HG03457 (cell line): ENCODE data around the gene KCNH3.
"Not testable (repeated sequence)": the region's sequence is repeated elsewhere in the genome, so short reads cannot be mapped to it uniquely, and the experiment has no call there.

Source experiments
- ATAC-seq: cut with Tn5 transposase; IDR thresholded peaks from one replicate; pipeline ENCODE4 v1.9.1; 2021; ENCODE audit warnings: moderate number of reproducible peaks; ENCODE audit not compliant: unreplicated experiment

Gene KCNH3, protein sequence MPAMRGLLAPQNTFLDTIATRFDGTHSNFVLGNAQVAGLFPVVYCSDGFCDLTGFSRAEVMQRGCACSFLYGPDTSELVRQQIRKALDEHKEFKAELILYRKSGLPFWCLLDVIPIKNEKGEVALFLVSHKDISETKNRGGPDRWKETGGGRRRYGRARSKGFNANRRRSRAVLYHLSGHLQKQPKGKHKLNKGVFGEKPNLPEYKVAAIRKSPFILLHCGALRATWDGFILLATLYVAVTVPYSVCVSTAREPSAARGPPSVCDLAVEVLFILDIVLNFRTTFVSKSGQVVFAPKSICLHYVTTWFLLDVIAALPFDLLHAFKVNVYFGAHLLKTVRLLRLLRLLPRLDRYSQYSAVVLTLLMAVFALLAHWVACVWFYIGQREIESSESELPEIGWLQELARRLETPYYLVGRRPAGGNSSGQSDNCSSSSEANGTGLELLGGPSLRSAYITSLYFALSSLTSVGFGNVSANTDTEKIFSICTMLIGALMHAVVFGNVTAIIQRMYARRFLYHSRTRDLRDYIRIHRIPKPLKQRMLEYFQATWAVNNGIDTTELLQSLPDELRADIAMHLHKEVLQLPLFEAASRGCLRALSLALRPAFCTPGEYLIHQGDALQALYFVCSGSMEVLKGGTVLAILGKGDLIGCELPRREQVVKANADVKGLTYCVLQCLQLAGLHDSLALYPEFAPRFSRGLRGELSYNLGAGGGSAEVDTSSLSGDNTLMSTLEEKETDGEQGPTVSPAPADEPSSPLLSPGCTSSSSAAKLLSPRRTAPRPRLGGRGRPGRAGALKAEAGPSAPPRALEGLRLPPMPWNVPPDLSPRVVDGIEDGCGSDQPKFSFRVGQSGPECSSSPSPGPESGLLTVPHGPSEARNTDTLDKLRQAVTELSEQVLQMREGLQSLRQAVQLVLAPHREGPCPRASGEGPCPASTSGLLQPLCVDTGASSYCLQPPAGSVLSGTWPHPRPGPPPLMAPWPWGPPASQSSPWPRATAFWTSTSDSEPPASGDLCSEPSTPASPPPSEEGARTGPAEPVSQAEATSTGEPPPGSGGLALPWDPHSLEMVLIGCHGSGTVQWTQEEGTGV

DNA sequence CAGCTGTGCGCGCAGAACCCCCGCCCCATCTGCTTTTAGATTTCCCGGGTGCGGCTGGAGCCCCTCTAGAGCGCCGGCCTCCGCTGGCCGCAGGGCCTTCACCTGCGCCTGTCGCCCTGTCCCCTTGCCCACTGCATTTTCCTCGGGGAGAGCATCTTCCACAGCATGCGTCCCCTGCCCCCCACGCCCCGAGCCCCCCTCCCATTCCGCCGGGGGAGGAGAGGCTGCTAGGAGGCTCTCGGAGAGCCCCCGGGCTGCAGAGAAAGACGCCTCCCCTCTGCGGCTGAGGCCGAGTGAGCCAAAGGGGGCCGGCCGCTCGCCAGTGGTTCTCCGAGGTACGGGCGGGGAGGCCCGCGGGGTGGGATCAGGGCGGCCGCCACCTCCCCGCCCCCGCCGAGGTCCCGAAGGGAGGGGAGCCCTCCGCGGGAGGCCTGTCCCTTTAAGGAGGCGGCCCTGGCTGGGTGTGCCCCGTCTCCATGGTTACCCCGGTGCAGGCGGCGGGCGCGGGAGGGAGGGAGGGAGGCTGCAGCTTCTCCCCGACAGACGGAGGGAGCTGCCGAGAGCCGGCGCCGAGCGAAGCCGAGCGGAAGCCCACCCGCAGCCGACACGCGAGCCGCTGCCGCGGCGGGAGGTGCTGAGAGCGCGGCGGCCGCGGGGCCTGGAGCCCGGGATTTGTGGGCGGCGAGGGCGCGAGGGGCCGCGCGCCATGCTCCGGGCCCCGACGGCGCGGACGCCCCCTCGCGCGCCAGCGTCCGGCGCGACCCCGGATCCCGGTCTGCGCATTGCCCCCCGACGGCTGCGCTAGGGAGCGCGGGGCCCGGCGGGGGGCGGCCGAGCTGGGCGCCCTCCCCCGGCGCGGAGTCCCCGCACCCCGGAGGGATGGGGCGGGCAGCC, at the start of gene KCNH3:
TSS of gene KCNH3 (plus strand) at position 521 of the 894 bp plus-strand sequence. CDS start 387 bp downstream, outside the sequence.
- no peak for ATAC-seq

DNA sequence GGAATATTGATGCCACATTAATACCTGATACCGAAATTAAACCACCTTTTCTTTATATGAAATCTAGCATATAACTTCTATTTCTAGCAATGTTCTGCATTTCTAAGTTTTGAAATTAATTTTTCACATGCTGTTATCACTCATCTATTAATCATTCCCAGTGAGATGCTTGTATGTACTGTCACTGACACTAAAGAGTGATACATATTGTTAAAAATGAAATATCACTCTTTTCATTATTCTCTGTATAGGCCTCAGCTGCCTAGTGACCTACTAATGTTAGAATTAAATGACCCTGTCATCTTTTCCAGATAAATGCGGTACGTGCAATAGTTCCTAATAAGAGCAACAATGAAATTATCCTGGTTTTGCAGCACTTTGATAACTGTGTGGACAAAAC, 49.7 kb upstream of the KCNH3 start:
- no peak for ATAC-seq

DNA sequence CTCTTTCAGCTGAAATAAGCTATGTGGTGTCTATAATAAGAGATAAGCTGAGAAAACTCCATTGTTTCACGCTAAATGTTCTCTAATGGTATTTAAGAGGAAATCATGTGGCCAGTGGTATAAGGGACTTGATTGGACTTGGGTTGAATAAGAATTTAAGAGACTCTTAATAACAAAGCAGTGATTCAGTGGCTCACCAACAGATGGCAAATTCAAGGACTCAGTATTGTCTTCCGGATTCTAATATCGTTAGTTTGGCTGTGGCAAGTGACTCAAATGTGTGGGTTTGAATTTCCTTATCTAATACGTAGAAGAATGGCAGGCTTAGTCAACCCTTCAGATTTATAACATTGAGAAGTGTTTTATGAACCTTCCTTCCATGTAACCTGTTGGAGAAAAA, 49.1 kb upstream of the KCNH3 start:
- no peak for ATAC-seq

DNA sequence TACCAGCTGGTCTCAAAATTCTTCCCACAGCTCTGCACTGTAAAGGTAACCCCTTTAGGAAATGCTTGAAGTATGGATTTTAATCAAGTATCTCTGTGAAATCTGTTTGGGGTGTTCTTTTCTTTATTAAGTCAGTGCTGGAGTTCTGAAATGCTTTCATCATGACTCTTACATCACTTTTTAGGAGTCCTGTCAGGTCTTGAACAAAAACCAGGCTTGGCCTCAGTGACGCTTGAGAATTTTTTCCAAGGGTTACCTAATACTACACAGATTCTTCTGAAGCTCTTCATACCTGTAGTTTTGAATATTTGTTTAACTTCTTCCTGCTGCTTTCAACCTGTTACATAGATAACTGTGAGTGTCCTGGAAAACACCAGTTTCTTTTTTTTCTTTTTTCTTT, 47.0 kb upstream of the KCNH3 start:
- ATAC-seq: no peak

DNA sequence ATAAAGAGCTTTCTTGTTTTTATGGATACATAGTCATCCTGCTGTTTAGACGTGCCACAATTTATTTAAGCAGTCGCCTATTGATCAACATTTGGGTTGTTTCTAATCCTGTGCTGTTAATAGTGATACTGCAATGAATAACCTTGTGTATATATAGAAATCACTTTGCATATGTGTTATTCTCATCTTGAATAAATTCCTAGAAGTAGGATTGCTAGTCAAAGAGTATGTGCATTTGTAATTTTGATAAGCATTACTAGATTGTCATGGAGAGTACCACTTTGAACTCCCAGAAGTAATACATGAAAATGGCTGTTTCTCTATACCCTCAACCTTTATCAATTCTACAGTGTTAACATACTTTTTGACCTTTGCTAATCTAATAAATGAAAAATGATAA, 44.9 kb upstream of the KCNH3 start:
- no peak for ATAC-seq

DNA sequence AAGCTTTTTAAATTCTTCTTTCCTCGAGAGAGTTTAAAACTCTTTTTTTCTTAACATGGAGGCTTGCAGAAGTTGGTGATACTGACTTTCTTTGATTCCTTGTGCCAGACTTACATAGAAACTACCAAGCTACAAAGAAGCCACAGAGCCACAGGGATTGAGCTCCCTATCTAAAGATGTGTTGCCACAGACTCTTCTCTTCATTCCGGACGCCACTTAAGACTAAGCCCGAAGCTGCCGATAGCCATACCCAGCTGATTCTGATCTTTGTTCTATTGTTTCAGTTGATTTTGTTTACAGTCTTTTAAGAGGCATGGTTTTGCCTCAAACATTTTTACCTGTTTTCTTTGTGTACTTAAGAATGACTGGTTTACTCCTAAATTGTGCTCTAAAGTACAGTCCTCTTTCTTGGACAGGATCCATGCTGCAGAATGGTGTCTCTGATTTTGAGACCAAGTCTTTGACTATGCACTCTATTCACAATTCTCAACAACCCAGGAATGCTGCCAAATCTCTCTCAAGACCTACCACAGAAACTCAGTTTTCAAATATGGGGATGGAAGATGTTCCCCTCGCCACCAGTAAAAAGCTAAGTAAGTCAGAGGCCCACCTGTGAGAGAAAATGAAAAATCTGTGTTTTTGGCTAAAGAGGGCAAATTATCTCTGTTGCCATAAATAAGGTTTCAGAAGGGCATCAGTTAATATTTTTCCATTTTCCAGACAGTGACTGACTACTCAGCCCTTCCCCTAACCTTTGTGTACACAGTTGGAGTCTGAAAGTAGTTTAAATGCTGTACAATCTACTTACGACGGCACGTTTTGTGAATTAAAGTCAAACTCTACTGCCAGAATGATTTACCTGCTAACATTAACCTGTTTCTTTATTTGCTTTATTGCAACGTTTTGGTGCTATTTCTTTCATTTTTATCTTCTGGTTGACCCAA, 42.1 kb upstream of the KCNH3 start:
- no peak for ATAC-seq

DNA sequence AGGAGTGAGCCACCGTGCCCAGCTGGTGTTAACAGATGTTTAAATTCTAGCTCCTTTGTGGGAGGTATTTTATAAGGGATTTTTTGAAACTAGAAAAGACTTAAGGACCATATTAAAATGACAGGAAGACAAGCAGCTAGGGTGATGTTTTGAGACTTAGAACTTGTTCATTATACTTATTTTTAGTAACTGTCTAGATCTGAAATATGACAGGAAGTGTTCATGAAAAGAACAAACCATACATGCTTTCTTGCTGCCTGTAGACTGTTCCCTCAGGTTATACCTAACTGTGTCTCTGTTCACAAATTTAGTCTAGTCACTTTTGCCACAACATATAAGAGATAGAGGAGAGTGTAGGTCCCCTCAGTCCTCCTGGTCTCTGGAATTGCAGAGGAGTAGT, 36.9 kb upstream of the KCNH3 start:
- no peak for ATAC-seq

DNA sequence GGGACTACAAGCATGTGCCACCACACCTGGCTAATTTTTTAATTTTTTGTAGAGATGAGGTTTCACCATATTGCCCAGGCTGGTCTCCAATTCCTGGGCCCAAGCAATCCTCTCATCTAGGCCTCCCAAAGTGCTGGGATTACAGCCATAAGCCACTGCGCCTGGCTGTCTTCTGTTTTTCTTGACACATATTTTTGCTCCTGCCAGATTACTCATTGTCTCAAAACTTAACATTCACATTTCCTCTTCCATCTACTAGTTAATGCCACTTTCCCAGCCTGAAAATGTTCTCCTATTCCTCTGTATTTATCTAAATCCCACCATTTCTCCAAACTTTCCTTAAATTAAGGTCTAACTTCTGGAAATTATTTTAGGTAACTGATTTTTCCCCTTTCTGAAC, 36.2 kb upstream of the KCNH3 start:
- ATAC-seq: no peak

DNA sequence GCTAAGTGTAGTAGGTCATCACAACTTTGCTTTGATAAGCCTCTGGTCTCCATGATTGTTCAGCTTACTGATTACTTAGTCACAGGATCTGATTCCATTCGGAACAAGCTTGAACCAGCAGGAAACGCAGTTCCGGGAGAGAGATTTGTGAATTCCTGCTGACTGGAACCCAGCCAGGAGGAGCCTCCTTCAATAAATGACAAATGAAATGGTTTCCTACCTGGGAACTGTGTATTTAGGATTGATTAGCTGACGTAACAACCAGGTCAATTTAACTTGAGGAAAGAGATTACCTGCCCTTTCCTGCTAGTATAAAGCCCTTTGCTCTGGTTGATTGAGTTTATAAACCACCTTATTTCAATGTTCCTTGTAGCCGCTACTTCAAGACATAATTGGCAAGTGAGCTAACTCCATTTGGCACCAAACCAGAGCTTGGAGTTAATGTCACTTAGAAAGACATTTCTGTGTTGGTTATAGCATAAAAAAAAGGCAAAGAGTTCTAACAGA, 35.1 kb upstream of the KCNH3 start:
- no peak for ATAC-seq

DNA sequence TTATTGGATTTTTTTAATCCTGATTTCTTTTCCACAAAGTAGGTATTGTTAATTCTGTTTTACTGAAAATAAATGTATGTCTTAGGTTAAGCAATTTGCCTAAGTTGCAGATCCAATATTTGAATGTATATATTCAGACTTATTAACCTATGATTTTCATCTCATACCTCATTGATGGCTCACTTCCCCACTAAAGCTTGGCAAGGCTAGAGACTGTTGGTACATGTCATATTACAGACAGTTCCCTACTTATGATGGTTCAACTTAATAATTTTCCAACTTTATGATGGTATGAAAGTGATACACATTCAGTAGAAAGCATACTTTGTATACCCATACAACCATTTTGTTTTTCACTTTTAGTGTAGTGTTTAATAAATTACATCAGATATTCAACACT, 33.2 kb upstream of the KCNH3 start:
- ATAC-seq: no peak

DNA sequence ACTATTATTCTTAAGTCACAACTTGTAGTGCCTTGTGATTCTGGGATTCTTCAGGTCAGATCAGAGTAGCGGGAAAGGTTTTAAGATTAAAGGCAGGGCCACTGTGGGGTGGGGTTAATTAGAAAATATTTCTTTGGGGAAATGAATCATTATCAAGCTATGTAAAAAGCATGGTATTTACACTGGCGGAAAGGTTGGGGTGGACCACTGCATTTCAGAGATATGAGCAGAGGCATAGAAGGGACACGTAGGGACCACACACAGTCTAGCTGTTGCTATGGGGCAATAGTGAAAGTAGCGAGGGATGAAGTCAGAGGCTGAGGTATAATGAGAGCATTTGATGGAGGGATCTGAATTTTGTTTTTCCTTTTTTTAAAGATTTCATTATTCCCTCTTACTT, 31.7 kb upstream of the KCNH3 start:
- no peak for ATAC-seq

DNA sequence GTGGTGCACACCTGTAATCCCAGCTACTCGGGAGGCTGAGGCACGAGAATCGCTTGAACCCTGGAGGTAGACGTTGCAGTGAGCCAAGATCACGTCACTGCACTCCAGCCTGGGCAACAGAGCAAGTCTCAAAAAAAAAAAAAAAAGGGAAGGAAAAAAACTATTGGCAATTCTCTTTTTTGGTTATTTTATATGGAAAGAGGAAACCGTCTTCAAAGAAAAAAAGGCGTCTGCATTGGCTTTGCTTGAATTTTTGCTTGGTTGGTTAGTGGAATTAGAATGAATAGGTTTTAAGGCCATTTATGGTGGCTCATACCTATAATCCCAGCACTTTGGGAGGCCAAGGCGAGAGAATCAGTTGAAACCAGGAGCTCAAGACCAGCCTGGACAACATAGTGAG, 29.1 kb upstream of the KCNH3 start:
- not testable (repeated sequence) for ATAC-seq

DNA sequence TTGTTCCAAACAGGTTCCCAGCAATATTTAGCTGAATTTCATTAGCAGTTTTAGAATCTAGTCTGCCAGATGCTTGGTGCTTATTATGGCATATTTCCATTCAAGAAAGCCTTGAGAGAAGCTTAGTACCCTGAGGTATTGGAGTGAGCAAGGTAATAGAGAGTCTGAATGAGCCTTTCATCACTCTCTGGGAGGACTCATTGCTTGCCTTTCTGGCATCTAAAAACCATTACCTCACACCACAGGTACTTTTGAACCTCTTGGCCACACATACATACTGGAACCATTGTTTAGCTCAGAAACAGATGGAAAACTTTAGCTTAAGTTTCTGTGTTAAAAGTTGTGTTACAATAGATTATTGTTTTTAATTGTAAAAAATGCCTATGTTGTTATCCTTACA, 27.4 kb upstream of the KCNH3 start:
- no peak for ATAC-seq

DNA sequence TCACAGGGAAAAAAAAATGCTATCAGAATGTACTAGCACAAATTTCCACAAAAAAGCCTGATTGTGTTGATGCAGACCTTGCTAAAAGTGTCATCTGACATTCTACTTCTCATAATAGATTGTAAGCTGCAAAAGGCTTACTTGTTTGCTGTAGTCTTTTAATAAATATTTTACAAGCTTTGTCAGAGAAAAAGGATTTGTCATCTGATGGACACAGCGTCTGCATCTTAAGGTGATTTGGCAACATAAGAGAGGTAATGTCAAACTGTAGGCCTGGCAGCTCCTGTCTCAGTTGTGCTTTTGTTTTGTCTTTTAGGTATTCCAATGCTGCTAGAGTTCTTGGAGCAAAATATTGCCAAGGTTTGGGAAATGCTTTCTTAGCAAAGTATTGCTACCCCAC, 26.3 kb upstream of the KCNH3 start:
- no peak for ATAC-seq

DNA sequence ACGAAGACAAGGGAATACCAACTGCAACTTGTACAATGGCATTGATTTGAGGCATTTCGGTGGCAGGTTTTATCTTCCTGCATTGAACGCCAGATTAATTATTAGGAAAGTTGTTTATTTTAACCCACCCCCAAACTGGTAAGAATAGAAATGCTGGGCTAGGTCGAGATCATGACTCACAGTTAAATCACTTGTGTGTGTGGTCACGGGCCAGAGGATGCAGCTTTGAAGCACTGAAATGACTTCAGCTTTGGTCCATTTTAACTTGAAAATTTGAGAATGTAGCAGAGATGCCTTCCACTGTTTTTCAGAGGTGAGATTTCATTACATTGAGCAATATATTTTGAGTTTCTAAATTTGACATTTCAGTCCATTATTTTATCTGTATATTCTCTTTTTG, 23.6 kb upstream of the KCNH3 start:
- ATAC-seq: no peak

DNA sequence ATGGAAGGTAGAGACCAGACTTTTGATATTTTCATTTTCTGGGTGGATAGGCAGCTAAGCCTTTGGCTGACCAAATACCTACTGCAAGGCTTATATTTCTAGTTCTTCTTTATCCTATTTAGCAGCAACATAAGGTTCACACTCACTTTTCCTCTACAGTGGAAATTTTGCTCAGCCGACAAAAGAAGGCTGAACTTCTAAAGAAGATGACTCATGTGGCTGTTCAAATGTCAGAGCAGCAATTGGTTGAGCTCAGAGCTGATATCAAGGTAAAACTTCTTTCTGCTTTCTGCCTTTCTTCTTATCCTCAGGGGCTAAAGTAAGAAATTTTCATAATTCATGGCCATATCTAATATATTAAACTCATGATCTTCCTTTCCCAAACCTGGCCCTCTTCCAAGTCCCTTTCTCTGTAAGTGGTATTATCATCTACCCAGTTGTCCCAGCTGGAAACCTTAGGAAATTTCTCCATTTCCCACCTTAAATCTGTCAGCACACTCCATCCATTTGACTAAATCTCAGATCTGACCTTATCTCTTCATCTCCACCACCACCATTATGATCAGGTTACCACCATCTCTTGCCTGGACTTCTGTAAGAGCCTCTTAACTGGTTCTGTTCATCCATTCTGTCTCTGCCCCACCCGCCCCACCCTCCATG, 19.8 kb upstream of the KCNH3 start:
- ATAC-seq: no peak

DNA sequence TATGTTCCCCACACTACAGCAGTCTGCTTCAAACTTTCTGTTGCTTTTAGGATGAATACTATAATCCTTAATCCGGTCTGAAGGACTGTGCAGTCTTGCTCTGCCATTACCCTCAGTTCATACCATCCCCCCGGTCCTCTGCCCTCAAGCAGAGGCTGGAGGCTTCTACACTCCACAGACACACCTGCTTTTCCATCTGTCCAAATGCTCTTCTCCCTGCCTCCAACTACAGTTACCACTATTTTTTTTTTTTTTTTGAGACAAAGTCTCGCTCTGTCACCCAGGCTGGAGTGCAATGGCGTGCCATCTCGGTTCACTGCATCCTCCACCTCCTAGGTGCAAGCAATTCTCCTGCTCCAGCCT, 19.3 kb upstream of the KCNH3 start:
- no peak for ATAC-seq

DNA sequence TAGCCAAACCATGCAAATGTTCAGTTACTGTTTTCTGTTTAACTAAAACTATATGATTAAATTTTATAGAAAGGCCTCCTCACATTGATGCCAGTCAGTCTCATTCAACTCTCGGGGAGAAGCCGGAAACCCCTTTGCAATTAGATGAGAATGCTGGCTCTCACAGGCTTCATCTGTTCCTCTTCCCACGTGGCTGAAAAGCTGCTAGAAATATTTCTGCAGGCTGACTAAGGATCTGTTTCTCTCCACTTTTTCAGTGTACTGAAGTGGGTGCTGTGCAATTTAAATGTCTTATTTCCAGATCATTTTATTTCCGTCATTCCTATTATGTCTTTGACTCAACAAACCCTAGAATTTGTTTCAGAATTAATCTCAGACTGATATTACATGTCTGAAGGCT, 17.4 kb upstream of the KCNH3 start:
- no peak for ATAC-seq
